Activated naive CD8-positive, alpha-beta T cell (primary cell): Measurements from ENCODE around the gene KIR2DL3.
"Not testable (repeated sequence)": the region's sequence is repeated elsewhere in the genome, so short reads cannot be mapped to it uniquely, and the experiment has no call there.

Experiments
- H3K27ac Mint-ChIP-seq: one replicate; pipeline ENCODE4 v1.8.0; 2021; ENCODE audit warnings: mixed read lengths
- H3K27me3 Mint-ChIP-seq: one replicate; pipeline ENCODE4 v1.8.0; 2021; ENCODE audit warnings: mixed read lengths
- H3K36me3 Mint-ChIP-seq: one replicate; pipeline ENCODE4 v1.8.0; 2021; ENCODE audit warnings: mixed read lengths
- H3K4me1 Mint-ChIP-seq: one replicate; pipeline ENCODE4 v1.8.0; 2021; ENCODE audit warnings: low read depth, mixed read lengths
- H3K4me3 Mint-ChIP-seq: one replicate; pipeline ENCODE4 v1.8.0; 2021; ENCODE audit warnings: mild to moderate bottlenecking, mixed read lengths
- H3K9me3 Mint-ChIP-seq: one replicate; pipeline ENCODE4 v1.8.0; 2021; ENCODE audit warnings: low read depth, mixed read lengths

KIR2DL3 gene

GRCh38 chr19:54738306-54738705 is at the start of gene KIR2DL3:
TSS of gene KIR2DL3 (plus strand) at chr19:54738513. CDS start at chr19:54738546, 33 bp downstream.
- not testable (repeated sequence) for H3K9me3 Mint-ChIP-seq, H3K27ac Mint-ChIP-seq, H3K36me3 Mint-ChIP-seq, H3K4me1 Mint-ChIP-seq, H3K27me3 Mint-ChIP-seq, H3K4me3 Mint-ChIP-seq

DNA sequence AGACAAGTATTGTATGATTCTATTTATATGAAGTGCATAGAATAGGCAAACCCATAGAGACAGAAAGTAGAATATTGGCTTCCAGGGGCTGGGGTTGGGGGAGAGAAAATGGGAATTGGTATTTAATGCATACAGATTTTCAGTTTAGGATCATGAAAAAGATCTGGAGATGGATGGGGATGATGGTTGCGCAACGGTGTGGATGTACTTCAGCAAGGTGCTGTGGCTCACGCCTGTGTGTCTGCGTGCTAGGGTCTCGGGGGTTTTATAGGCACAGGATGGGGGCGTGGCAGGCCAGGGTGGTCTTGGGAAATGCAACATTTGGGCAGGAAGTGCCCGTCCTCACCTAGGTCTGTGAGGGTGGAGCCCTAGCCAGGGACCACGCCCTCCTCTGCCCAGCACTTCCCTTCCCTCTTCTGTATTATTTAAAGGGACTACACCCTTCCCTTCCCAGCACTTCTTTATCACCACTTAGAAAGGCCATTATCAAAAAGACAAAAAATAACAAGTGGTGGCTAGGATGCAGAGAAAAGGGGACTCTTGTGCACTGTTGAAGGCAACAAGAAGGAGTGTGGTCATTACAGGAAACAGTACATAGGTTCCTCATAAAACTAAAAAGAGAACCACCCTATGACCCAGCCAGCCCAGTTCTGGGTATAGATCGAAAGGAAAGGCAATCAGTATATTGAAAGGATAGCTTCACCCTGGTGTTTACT is 46.6 kb upstream of the KIR2DL3 start:
- H3K4me1 Mint-ChIP-seq = no peaks in the 10 kb centered on the region
- peaks cover 3% of the 10 kb centered on the region for H3K36me3 Mint-ChIP-seq
- no peak overlapping the region for H3K4me3 Mint-ChIP-seq
- H3K27me3 Mint-ChIP-seq = peaks cover 18% of the 10 kb centered on the region
- peaks cover 4% of the 10 kb centered on the region for H3K9me3 Mint-ChIP-seq
- H3K27ac Mint-ChIP-seq = no peak overlapping the region

GRCh38 chr19:54692298-54692615 is 46.1 kb upstream of the KIR2DL3 start:
- Mint-ChIP-seq H3K27ac (no peak overlapping the region), H3K4me3 (no peak overlapping the region), H3K4me1 (no peaks in the 10 kb centered on the region), H3K9me3 (peaks cover 4% of the 10 kb centered on the region), H3K36me3 (peaks cover 3% of the 10 kb centered on the region), H3K27me3 (peaks cover 18% of the 10 kb centered on the region)

- no peaks in the 10 kb centered on the region for H3K4me1 Mint-ChIP-seq
- peaks cover 3% of the 10 kb centered on the region for H3K36me3 Mint-ChIP-seq
- no peak overlapping the region for H3K27ac Mint-ChIP-seq
- peaks cover 4% of the 10 kb centered on the region for H3K9me3 Mint-ChIP-seq
- peaks cover 24% of the 10 kb centered on the region for H3K27me3 Mint-ChIP-seq
- no peak overlapping the region for H3K4me3 Mint-ChIP-seq
Observed at GRCh38 chr19:54694648-54695047, 43.7 kb upstream of the KIR2DL3 start.

- Mint-ChIP-seq H3K27ac (no peak overlapping the region), H3K4me1 (no peaks in the 10 kb centered on the region), H3K36me3 (peaks cover 3% of the 10 kb centered on the region), H3K9me3 (peaks cover 4% of the 10 kb centered on the region), H3K4me3 (no peak overlapping the region), H3K27me3 (peaks cover 31% of the 10 kb centered on the region)
Observed at GRCh38 chr19:54696117-54696548, 42.2 kb upstream of the KIR2DL3 start.

- H3K27me3 Mint-ChIP-seq = peaks cover 32% of the 10 kb centered on the region
- peaks cover 4% of the 10 kb centered on the region for H3K9me3 Mint-ChIP-seq
- no peak overlapping the region for H3K27ac Mint-ChIP-seq
- H3K36me3 Mint-ChIP-seq = peaks cover 3% of the 10 kb centered on the region
- H3K4me3 Mint-ChIP-seq = no peak overlapping the region
- no peaks in the 10 kb centered on the region for H3K4me1 Mint-ChIP-seq
Observed at GRCh38 chr19:54696766-54697165, 41.5 kb upstream of the KIR2DL3 start.

GRCh38 chr19:54697716-54698115 is 40.6 kb upstream of the KIR2DL3 start:
- not testable (repeated sequence) for H3K27ac Mint-ChIP-seq, H3K4me3 Mint-ChIP-seq, H3K36me3 Mint-ChIP-seq, H3K4me1 Mint-ChIP-seq, H3K9me3 Mint-ChIP-seq
- H3K27me3 Mint-ChIP-seq = peaks cover 30% of the 10 kb centered on the region

GRCh38 chr19:54704928-54705327 is 33.4 kb upstream of the KIR2DL3 start:
- Mint-ChIP-seq H3K4me3 (no peak overlapping the region), H3K4me1 (peaks cover 4% of the 10 kb centered on the region), H3K36me3 (no peaks in the 10 kb centered on the region), H3K9me3 (peaks cover 7% of the 10 kb centered on the region), H3K27me3 (peaks cover 22% of the 10 kb centered on the region), H3K27ac (no peak overlapping the region)

GRCh38 chr19:54707962-54708361 is 30.4 kb upstream of the KIR2DL3 start:
- Mint-ChIP-seq H3K4me3 (no peak overlapping the region), H3K27me3 (peaks cover 9% of the 10 kb centered on the region), H3K36me3 (no peaks in the 10 kb centered on the region), H3K9me3 (peaks cover 7% of the 10 kb centered on the region), H3K27ac (no peak overlapping the region), H3K4me1 (peaks cover 5% of the 10 kb centered on the region)

DNA sequence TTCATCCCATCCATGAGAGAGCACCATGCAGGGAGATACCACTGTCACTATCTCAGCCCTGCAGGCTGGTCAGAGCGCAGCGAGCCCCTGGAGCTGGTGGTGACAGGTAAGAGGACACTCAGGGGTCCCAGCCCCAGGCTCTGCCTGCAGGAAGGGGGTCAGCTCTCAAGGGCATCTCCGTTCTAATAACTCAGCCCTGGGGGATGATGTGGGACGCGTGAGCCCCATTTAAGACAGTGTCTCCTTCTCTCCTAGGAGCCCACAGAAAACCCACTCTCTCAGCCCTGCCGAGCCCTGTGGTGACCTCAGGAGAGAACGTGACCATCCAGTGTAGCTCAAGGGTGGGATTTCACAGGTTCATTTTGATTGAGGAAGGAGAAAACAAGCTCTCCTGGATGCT is 29.5 kb upstream of the KIR2DL3 start:
- H3K27ac Mint-ChIP-seq = no peak overlapping the region
- H3K4me3 Mint-ChIP-seq = no peak overlapping the region
- no peaks in the 10 kb centered on the region for H3K36me3 Mint-ChIP-seq
- peaks cover 14% of the 10 kb centered on the region for H3K27me3 Mint-ChIP-seq
- peaks cover 5% of the 10 kb centered on the region for H3K4me1 Mint-ChIP-seq
- peaks cover 4% of the 10 kb centered on the region for H3K9me3 Mint-ChIP-seq

GRCh38 chr19:54709212-54709948 is 28.9 kb upstream of the KIR2DL3 start:
- no peak overlapping the region for H3K4me3 Mint-ChIP-seq
- H3K36me3 Mint-ChIP-seq = no peaks in the 10 kb centered on the region
- H3K27me3 Mint-ChIP-seq = peaks cover 14% of the 10 kb centered on the region
- no peak overlapping the region for H3K27ac Mint-ChIP-seq
- peaks cover 5% of the 10 kb centered on the region for H3K4me1 Mint-ChIP-seq
- H3K9me3 Mint-ChIP-seq = no peaks in the 10 kb centered on the region

- H3K27ac Mint-ChIP-seq, H3K9me3 Mint-ChIP-seq, H3K36me3 Mint-ChIP-seq, H3K4me1 Mint-ChIP-seq, H3K4me3 Mint-ChIP-seq: not testable (repeated sequence)
- H3K27me3 Mint-ChIP-seq = peaks cover 14% of the 10 kb centered on the region
Observed at GRCh38 chr19:54709956-54710355, 28.4 kb upstream of the KIR2DL3 start.

GRCh38 chr19:54724142-54724541 is 14.2 kb upstream of the KIR2DL3 start, which contains the start of gene KIR3DL3:
TSS of gene KIR3DL3 (plus strand) at chr19:54724442. CDS start at chr19:54724497, 55 bp downstream.
- peaks cover 2% of the 10 kb centered on the region for H3K36me3 Mint-ChIP-seq
- peaks cover 4% of the 10 kb centered on the region for H3K27me3 Mint-ChIP-seq
- no peak within 1 kb of the TSS for H3K27ac Mint-ChIP-seq
- H3K4me3 Mint-ChIP-seq = no peak within 1 kb of the TSS
- H3K9me3 Mint-ChIP-seq = peaks cover 28% of the 10 kb centered on the region
- no peaks in the 10 kb centered on the region for H3K4me1 Mint-ChIP-seq

DNA sequence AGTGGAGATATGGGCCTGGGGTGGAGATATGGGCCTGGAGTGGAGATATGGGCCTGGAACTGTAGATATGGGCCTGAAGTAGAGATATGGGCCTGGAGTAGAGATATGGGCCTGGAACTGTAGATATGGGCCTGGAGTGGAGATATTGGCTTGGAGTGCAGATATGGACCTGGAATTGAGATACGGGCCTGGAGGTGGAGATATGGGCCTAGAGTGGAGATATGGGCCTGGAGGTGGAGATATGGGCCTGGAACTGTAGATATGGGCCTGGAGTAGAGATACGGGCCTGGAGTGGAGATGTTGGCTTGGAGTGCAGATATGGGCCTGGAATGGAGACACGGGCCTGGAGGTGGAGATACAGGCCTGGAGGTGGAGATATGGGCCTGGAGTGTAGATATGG is 13.7 kb upstream of the KIR2DL3 start:
- H3K9me3 Mint-ChIP-seq = peaks cover 23% of the 10 kb centered on the region
- H3K4me3 Mint-ChIP-seq = no peak overlapping the region
- H3K27ac Mint-ChIP-seq = no peak overlapping the region
- peaks cover 2% of the 10 kb centered on the region for H3K36me3 Mint-ChIP-seq
- H3K27me3 Mint-ChIP-seq = peaks cover 4% of the 10 kb centered on the region
- no peaks in the 10 kb centered on the region for H3K4me1 Mint-ChIP-seq

GRCh38 chr19:54725321-54725720 is 13.0 kb upstream of the KIR2DL3 start:
- Mint-ChIP-seq H3K27me3 (peaks cover 4% of the 10 kb centered on the region), H3K4me1 (no peaks in the 10 kb centered on the region), H3K36me3 (peaks cover 2% of the 10 kb centered on the region), H3K4me3 (no peak overlapping the region), H3K27ac (no peak overlapping the region), H3K9me3 (peaks cover 16% of the 10 kb centered on the region)
